Vagina (tissue), 2 donors: ENCODE data around the gene MCF2.

Experiments
- CTCF ChIP-seq, 3 experiments: fragments of 450-650 bp in 2 of 3; fragments of 200-600 bp in 1 of 3; sonication (generic) in 1 of 3; IDR thresholded peaks; one replicate each; pipeline ENCODE4 v1.5.1; 2017 to 2019; ENCODE audit warnings: antibody characterized with exemption in 3 of 3, mild to moderate bottlenecking in 2 of 3, moderate library complexity in 2 of 3
- POLR2AphosphoS5 ChIP-seq, 2 donors: sonication (generic); formaldehyde crosslinking; IDR thresholded peaks; one replicate each; pipeline ENCODE4 v1.9.0; 2017; ENCODE audit warnings: antibody characterized with exemption in 2 of 2, mild to moderate bottlenecking in 2 of 2, low read depth in 1 of 2; ENCODE audit not compliant: insufficient read depth in 1 of 2

DNA sequence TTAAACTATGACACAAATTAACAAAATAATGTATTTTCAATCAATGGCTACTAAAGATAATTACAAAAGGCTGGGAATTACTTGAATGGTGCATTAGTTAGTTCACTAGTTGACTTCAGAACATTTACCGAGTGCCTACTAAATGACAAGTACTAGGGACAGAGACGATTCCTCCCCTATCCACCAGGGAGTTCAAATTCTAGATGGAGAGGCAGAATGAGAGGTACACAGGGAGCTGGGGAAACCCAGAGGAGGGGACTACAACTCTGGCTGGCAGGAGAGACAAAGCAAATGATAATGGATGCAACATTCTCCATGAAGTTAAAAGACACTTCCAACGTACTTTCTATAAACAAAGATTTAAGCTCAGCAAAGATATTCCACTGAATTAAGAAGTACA is 43.1 kb upstream of the MCF2 start:
- TF ChIP-seq CTCF (IDR thresholded peaks at IDR 0.05) (no peak), POLR2AphosphoS5 (IDR thresholded peaks at IDR 0.05; ENCODE audit: insufficient read depth in 1 of 2, low read depth in 1 of 2) (no peak)
